Measurements from ENCODE around the gene MCC.

- no peak for TF ChIP-seq EZH2 (IDR thresholded peaks at IDR 0.05; ENCODE audit: low read length, missing control alignments)
- TF ChIP-seq CTCF (conservative IDR thresholded peaks at IDR 0.05 in 1 of 2, IDR thresholded peaks at IDR 0.05 in 1 of 2; ENCODE audit: low read depth in 1 of 2, low read length in 2 of 2) = no peak
Observed at GRCh38 chr5:113193311-113193978, 294.8 kb downstream of the MCC start.
